ENCODE results near the gene RYR3.

RYR3 gene

GRCh38 chr15:33639456-33639855 is 328.7 kb downstream of the RYR3 start:
- DNase-seq: no peak
- TF ChIP-seq GATA1 (IDR thresholded peaks at IDR 0.05; ENCODE audit: low read depth, low read length): no peak
- TF ChIP-seq POLR2A (IDR thresholded peaks at IDR 0.05; ENCODE audit: low read length): no peak

GRCh38 chr15:33639978-33640377 is 329.2 kb downstream of the RYR3 start:
- TF ChIP-seq POLR2A (IDR thresholded peaks at IDR 0.05; ENCODE audit: low read length): no peak
- TF ChIP-seq GATA1 (IDR thresholded peaks at IDR 0.05; ENCODE audit: low read depth, low read length): no peak
- DNase-seq: peak in 1 of 2 experiments; percentile 4

- TF ChIP-seq GATA1 (IDR thresholded peaks at IDR 0.05; ENCODE audit: low read depth, low read length) (no peak), POLR2A (IDR thresholded peaks at IDR 0.05; ENCODE audit: low read length) (no peak)
- no peak for DNase-seq
Observed at GRCh38 chr15:33641069-33641468, 330.3 kb downstream of the RYR3 start.

GRCh38 chr15:33644304-33644703 is 333.5 kb downstream of the RYR3 start:
- no peak for TF ChIP-seq GATA1 (IDR thresholded peaks at IDR 0.05; ENCODE audit: low read depth, low read length)
- no peak for DNase-seq

GRCh38 chr15:33646744-33647143 is 336.0 kb downstream of the RYR3 start:
- TF ChIP-seq GATA1 (IDR thresholded peaks at IDR 0.05; ENCODE audit: low read depth, low read length): no peak
- no peak for TF ChIP-seq POLR2A (IDR thresholded peaks at IDR 0.05; ENCODE audit: low read length)
- no peak for DNase-seq

GRCh38 chr15:33649217-33649933 is 338.6 kb downstream of the RYR3 start:
- DNase-seq: no peak
- no peak for TF ChIP-seq GATA1 (IDR thresholded peaks at IDR 0.05; ENCODE audit: low read depth, low read length)
- TF ChIP-seq POLR2A (IDR thresholded peaks at IDR 0.05; ENCODE audit: low read length): no peak

GRCh38 chr15:33654860-33655259 is 344.1 kb downstream of the RYR3 start:
- peak; percentile 18 to 28 for DNase-seq
- TF ChIP-seq GATA1 (IDR thresholded peaks at IDR 0.05; ENCODE audit: low read depth, low read length): no peak
- no peak for TF ChIP-seq POLR2A (IDR thresholded peaks at IDR 0.05; ENCODE audit: low read length)

GRCh38 chr15:33655488-33655887 is 344.7 kb downstream of the RYR3 start:
- no peak for DNase-seq
- no peak for TF ChIP-seq POLR2A (IDR thresholded peaks at IDR 0.05; ENCODE audit: low read length)
- TF ChIP-seq GATA1 (IDR thresholded peaks at IDR 0.05; ENCODE audit: low read depth, low read length): no peak

- no peak for DNase-seq
- no peak for TF ChIP-seq POLR2A (IDR thresholded peaks at IDR 0.05; ENCODE audit: low read length)
- TF ChIP-seq GATA1 (IDR thresholded peaks at IDR 0.05; ENCODE audit: low read depth, low read length): no peak
Observed at GRCh38 chr15:33656168-33656567, 345.4 kb downstream of the RYR3 start.

- no peak for DNase-seq
- TF ChIP-seq POLR2A (IDR thresholded peaks at IDR 0.05; ENCODE audit: low read length) (no peak), GATA1 (IDR thresholded peaks at IDR 0.05; ENCODE audit: low read depth, low read length) (no peak)
Observed at GRCh38 chr15:33660151-33660550, 349.4 kb downstream of the RYR3 start.

GRCh38 chr15:33662014-33662413 is 351.2 kb downstream of the RYR3 start:
- no peak for TF ChIP-seq GATA1 (IDR thresholded peaks at IDR 0.05; ENCODE audit: low read depth, low read length)

GRCh38 chr15:33664947-33665346 is 354.2 kb downstream of the RYR3 start:
- TF ChIP-seq GATA1 (IDR thresholded peaks at IDR 0.05; ENCODE audit: low read depth, low read length) (no peak), POLR2A (IDR thresholded peaks at IDR 0.05; ENCODE audit: low read length) (no peak)

More at GRCh38 chr15:33662014-33662413, 351.2 kb downstream of the RYR3 start:
- no peak for DNase-seq

GRCh38 chr15:33670567-33670966 is 359.8 kb downstream of the RYR3 start:
- TF ChIP-seq POLR2A (IDR thresholded peaks at IDR 0.05; ENCODE audit: low read length): no peak
- TF ChIP-seq GATA1 (IDR thresholded peaks at IDR 0.05; ENCODE audit: low read depth, low read length): no peak

More at GRCh38 chr15:33664947-33665346, 354.2 kb downstream of the RYR3 start:
- DNase-seq: no peak

GRCh38 chr15:33671456-33671855 is 360.7 kb downstream of the RYR3 start:
- DNase-seq: no peak
- TF ChIP-seq POLR2A (IDR thresholded peaks at IDR 0.05; ENCODE audit: low read length) (no peak), GATA1 (IDR thresholded peaks at IDR 0.05; ENCODE audit: low read depth, low read length) (no peak)

More at GRCh38 chr15:33670567-33670966, 359.8 kb downstream of the RYR3 start:
- DNase-seq: no peak

- TF ChIP-seq POLR2A (IDR thresholded peaks at IDR 0.05; ENCODE audit: low read length): no peak
- no peak for TF ChIP-seq GATA1 (IDR thresholded peaks at IDR 0.05; ENCODE audit: low read depth, low read length)
- DNase-seq: peak; percentile 70 to 75
Observed at GRCh38 chr15:33675246-33675645, 364.5 kb downstream of the RYR3 start.
